Mammary epithelial cell (primary cell): Measurements from ENCODE around the gene DSCAM.

Source experiments
- CTCF ChIP-seq, 2 donors: IDR thresholded peaks in 1 of 2; conservative IDR thresholded peaks in 1 of 2; 2 replicates each; pipeline ENCODE4 v1.5.1; 2011 to 2012; ENCODE audit warnings: inconsistent platforms in 2 of 2, low read length in 2 of 2, mild to moderate bottlenecking in 2 of 2, control low read depth in 1 of 2, low read depth in 1 of 2; ENCODE audit not compliant: insufficient read depth in 1 of 2; ENCODE audit errors: extremely low read depth in 1 of 2
- EZH2 ChIP-seq: IDR thresholded peaks from 2 replicates; pipeline ENCODE4 v1.6.1; 2012; ENCODE audit warnings: low read length, inconsistent platforms, borderline replicate concordance

GRCh38 chr21:40060083-40060677 lies 786.8 kb downstream of the DSCAM start:
- TF ChIP-seq CTCF (conservative IDR thresholded peaks at IDR 0.05 in 1 of 2, IDR thresholded peaks at IDR 0.05 in 1 of 2; ENCODE audit: extremely low read depth in 1 of 2, insufficient read depth in 1 of 2, low read depth in 1 of 2, low read length in 2 of 2) (no peak), EZH2 (no peak)
